IMR-90 (cell line): Measurements from ENCODE around the gene GCNT2. TPM values are rescaled to one million over a fixed set of nuclear protein-coding genes. Genes with fewer than 3 reads are reported as not detected.

Source experiments
- ATAC-seq: fragments of 200-7000 bp; cut with Tn5 transposase; 2 replicates; pipeline ENCODE4 v1.9.1; 2020; ENCODE audit warnings: low read depth, mild to moderate bottlenecking, moderate library complexity
- BruUV-seq: library from RNA; stranded (reverse); fragments of 400-500 nt; replicated peaks from 2 replicates; lab custom pipeline; 2021; lab: Mats Ljungman, UMichigan
- CTCF ChIA-PET: fragments of 300-600 bp; formaldehyde crosslinking; extraction: SDS; loops from one replicate; lab custom pipeline; 2021; ENCODE audit warnings: antibody characterized with exemption; lab: Yijun Ruan, JAX
- POLR2A ChIA-PET: fragments of 300-600 bp; sonication (Branson Sonifier 250); formaldehyde crosslinking; loops from one replicate; lab custom pipeline; 2022; ENCODE audit warnings: antibody characterized with exemption; ENCODE audit not compliant: unreplicated experiment; lab: Charles Lee
- DNase-seq: peaks from one replicate; pipeline ENCODE4 v3.0.0; 2013
- H2AFZ ChIP-seq: replicated peaks from 2 replicates; pipeline ENCODE3; 2013; ENCODE audit warnings: low read length, mild to moderate bottlenecking; ENCODE audit not compliant: poor library complexity
- H2AK5ac ChIP-seq: 2 replicates; pipeline ENCODE4 v1.6.1; 2013; ENCODE audit warnings: low read depth, low read length, inconsistent platforms
- H2AK9ac ChIP-seq: replicated peaks from 2 replicates; pipeline ENCODE3; 2013; ENCODE audit warnings: mild to moderate bottlenecking, low read depth, low read length, moderate library complexity; ENCODE audit not compliant: poor library complexity
- H2BK120ac ChIP-seq: 2 replicates; pipeline ENCODE4 v1.6.1; 2013; ENCODE audit warnings: low read depth, low read length, inconsistent platforms
- H2BK15ac ChIP-seq: 3 replicates; pipeline ENCODE4 v1.6.1; 2013; ENCODE audit warnings: low read depth, low read length, inconsistent platforms
- H2BK20ac ChIP-seq: 2 replicates; pipeline ENCODE4 v1.6.1; 2013; ENCODE audit warnings: low read depth, mild to moderate bottlenecking, inconsistent platforms, low read length, moderate library complexity
- H2BK5ac ChIP-seq: 2 replicates; pipeline ENCODE4 v1.6.1; 2013; ENCODE audit warnings: mild to moderate bottlenecking, low read depth, low read length, inconsistent platforms; ENCODE audit not compliant: poor library complexity, severe bottlenecking
- H3K14ac ChIP-seq: replicated peaks from 2 replicates; pipeline ENCODE4 v1.6.1; 2013; ENCODE audit warnings: low read depth, low read length, inconsistent platforms
- H3K18ac ChIP-seq: 2 replicates; pipeline ENCODE4 v1.6.1; 2013; ENCODE audit warnings: low read depth, low read length, control low read depth
- H3K23ac ChIP-seq: 2 replicates; pipeline ENCODE4 v1.6.1; 2013; ENCODE audit warnings: low read depth, low read length, inconsistent platforms
- H3K27ac ChIP-seq: 2 replicates; pipeline ENCODE4 v1.5.1; 2013; ENCODE audit warnings: mild to moderate bottlenecking, control low read depth, low read length; ENCODE audit not compliant: insufficient read depth
- H3K27me3 ChIP-seq: 2 replicates; pipeline ENCODE4 v1.6.1; 2013; ENCODE audit warnings: low read length; ENCODE audit not compliant: control insufficient read depth, insufficient read depth
- H3K36me3 ChIP-seq: 2 replicates; pipeline ENCODE4 v1.6.1; 2013; ENCODE audit warnings: low read length, mixed read lengths; ENCODE audit not compliant: control insufficient read depth, insufficient read depth
- H3K4ac ChIP-seq: 2 replicates; pipeline ENCODE4 v1.6.1; 2013; ENCODE audit warnings: low read depth, low read length, inconsistent platforms
- H3K4me1 ChIP-seq: 2 replicates; pipeline ENCODE4 v1.6.1; 2013; ENCODE audit warnings: low read length, mixed read lengths; ENCODE audit not compliant: control insufficient read depth, insufficient read depth
- H3K4me2 ChIP-seq: 2 replicates; pipeline ENCODE4 v1.6.1; 2013; ENCODE audit warnings: low read depth, mild to moderate bottlenecking, control low read depth, low read length, moderate library complexity
- H3K4me3 ChIP-seq: 2 replicates; pipeline ENCODE4 v1.5.1; 2013; ENCODE audit warnings: low read depth, mild to moderate bottlenecking, control low read depth, low read length, moderate library complexity; ENCODE audit not compliant: insufficient read depth
- H3K56ac ChIP-seq: 2 replicates; pipeline ENCODE4 v1.6.1; 2013; ENCODE audit warnings: low read length, inconsistent platforms; ENCODE audit not compliant: insufficient read depth; ENCODE audit errors: extremely low read depth
- H3K79me1 ChIP-seq, 2 experiments: 2 replicates each; pipeline ENCODE4 v1.6.1; 2013; ENCODE audit warnings: low read length in 2 of 2, inconsistent platforms in 1 of 2, low read depth in 1 of 2
- H3K9ac ChIP-seq: 2 replicates; pipeline ENCODE4 v1.6.1; 2013; ENCODE audit warnings: low read depth, low read length, control low read depth
- H3K9me1 ChIP-seq: 2 replicates; pipeline ENCODE4 v1.6.1; 2013; ENCODE audit warnings: low read length, inconsistent platforms; ENCODE audit not compliant: insufficient read depth
- H3K9me3 ChIP-seq: 2 replicates; pipeline ENCODE4 v1.6.1; 2013; ENCODE audit warnings: low read length; ENCODE audit not compliant: control insufficient read depth, insufficient read depth
- H4K20me1 ChIP-seq: 2 replicates; pipeline ENCODE4 v1.6.1; 2013; ENCODE audit warnings: low read length, inconsistent platforms; ENCODE audit not compliant: insufficient read depth
- H4K5ac ChIP-seq: 2 replicates; pipeline ENCODE4 v1.6.1; 2013; ENCODE audit warnings: mild to moderate bottlenecking, low read depth, low read length, control low read depth
- H4K8ac ChIP-seq, 2 experiments: 2 replicates each; pipeline ENCODE4 v1.6.1; 2013; ENCODE audit warnings: low read depth in 2 of 2, low read length in 2 of 2, control low read depth in 1 of 2, inconsistent platforms in 1 of 2
- H4K91ac ChIP-seq: 2 replicates; pipeline ENCODE4 v1.6.1; 2013; ENCODE audit warnings: low read depth, low read length, inconsistent platforms; ENCODE audit not compliant: insufficient read depth
- BHLHE40 ChIP-seq: fragments of 150-350 bp; IDR thresholded peaks from 2 replicates; pipeline ENCODE4 v1.6.1; 2016; ENCODE audit warnings: mild to moderate bottlenecking, low read depth, low read length
- CEBPB ChIP-seq: IDR thresholded peaks from 2 replicates; pipeline ENCODE4 v1.6.1; 2012; ENCODE audit warnings: low read depth, low read length, improper control_type of control experiment
- CHD1 ChIP-seq: IDR thresholded peaks from 2 replicates; pipeline ENCODE4 v1.6.1; 2012; ENCODE audit warnings: low read depth, low read length, improper control_type of control experiment
- FOS ChIP-seq: fragments of 150-350 bp; IDR thresholded peaks from 2 replicates; pipeline ENCODE4 v1.6.1; 2016; ENCODE audit warnings: low read depth, low read length
- MAFK ChIP-seq: IDR thresholded peaks from 2 replicates; pipeline ENCODE4 v1.6.1; 2012; ENCODE audit warnings: low read depth, low read length, improper control_type of control experiment
- MAZ ChIP-seq: IDR thresholded peaks from 2 replicates; pipeline ENCODE4 v1.6.1; 2012; ENCODE audit warnings: low read depth, mild to moderate bottlenecking, low read length, improper control_type of control experiment, moderate library complexity, borderline replicate concordance
- MXI1 ChIP-seq: IDR thresholded peaks from 2 replicates; pipeline ENCODE4 v1.6.1; 2012; ENCODE audit warnings: low read depth, mild to moderate bottlenecking, low read length, moderate library complexity, borderline replicate concordance
- NFE2L2 ChIP-seq: fragments of 150-350 bp; IDR thresholded peaks from 2 replicates; pipeline ENCODE4 v1.6.1; 2016; ENCODE audit warnings: low read depth, mild to moderate bottlenecking, low read length
- POLR2A ChIP-seq: IDR thresholded peaks from 2 replicates; pipeline ENCODE4 v1.6.1; 2012; ENCODE audit warnings: mild to moderate bottlenecking, low read depth, low read length
- RAD21 ChIP-seq: IDR thresholded peaks from 2 replicates; pipeline ENCODE4 v1.6.1; 2012; ENCODE audit warnings: low read length, improper control_type of control experiment
- RCOR1 ChIP-seq: IDR thresholded peaks from 2 replicates; pipeline ENCODE4 v1.6.1; 2012; ENCODE audit warnings: mild to moderate bottlenecking, low read length, improper control_type of control experiment; ENCODE audit not compliant: insufficient replicate concordance
- RFX5 ChIP-seq: IDR thresholded peaks from 2 replicates; pipeline ENCODE4 v1.8.0; 2012; ENCODE audit warnings: low read depth, mild to moderate bottlenecking, low read length, moderate library complexity
- SMC3 ChIP-seq: fragments of 150-350 bp; IDR thresholded peaks from 2 replicates; pipeline ENCODE4 v1.6.1; 2016; ENCODE audit warnings: low read depth, mild to moderate bottlenecking, antibody characterized with exemption, low read length, moderate library complexity
- WGBS, 2 experiments: methylation state at CpG; one replicate each; pipeline versions ENCODE4 v1.1.5 to v1.1.7; 2013; ENCODE audit warnings: missing lambda C conversion rate in 2 of 2; ENCODE audit not compliant: insufficient read length in 1 of 2; ENCODE audit errors: extremely low coverage in 2 of 2; 5-methylcytosine and 5-hydroxymethylcytosine counted together
- dilution Hi-C: fragments of 300-500 bp; cut with HindIII; formaldehyde crosslinking; loops from one replicate; pipeline ENCODE4 v1.14.3; 2018; ENCODE audit warnings: low sequenced_read_pairs; ENCODE audit not compliant: unreplicated experiment
- in situ Hi-C: fragments of 300-500 bp; cut with MboI; formaldehyde crosslinking; loops from 3 replicates; pipeline ENCODE4 v1.14.3; 2019; ENCODE audit warnings: low sequenced_read_pairs, inconsistent platforms, mixed read lengths
- intact Hi-C: fragments of 100-400 bp; cut with micrococcal nuclease; formaldehyde crosslinking; loops from 2 replicates; pipeline ENCODE4 v1.10.0; 2022
- polyA plus RNA-seq, 3 experiments: library from polyadenylated mRNA; depleted of rRNA; stranded (reverse); fragments of >200 nt; gene quantifications; 2 replicates each; pipeline ENCODE4 v1.2.3, GENCODE V29; 2012; ENCODE audit warnings: low replicate concordance in 1 of 3
- total RNA-seq: library from RNA; depleted of rRNA; stranded (reverse); fragments of >200 nt; gene quantifications from 2 replicates; pipeline ENCODE4 v1.2.3, GENCODE V29; 2012
- TF ChIP-seq, protein P1 (sequence below): fragments of 150-350 bp; IDR thresholded peaks from 2 replicates; pipeline ENCODE4 v1.6.1; 2017; ENCODE audit warnings: mild to moderate bottlenecking, antibody characterized with exemption, low read length, low read depth
- TF ChIP-seq, protein P2 (sequence below): fragments of 150-350 bp; IDR thresholded peaks from 2 replicates; pipeline ENCODE4 v1.6.1; 2016; ENCODE audit warnings: low read depth, mild to moderate bottlenecking, low read length, moderate library complexity, borderline replicate concordance
- TF ChIP-seq, protein P3 (sequence below): conservative IDR thresholded peaks from 2 replicates; pipeline ENCODE4 v1.5.1; 2012; ENCODE audit warnings: mild to moderate bottlenecking, low read depth, low read length, improper control_type of control experiment

The GCNT2 gene
- total and polyA plus RNA-seq, 2 of the 4 experiments (the other 2 are of a cell fraction) = 0.34 to 0.90 TPM

DNA sequence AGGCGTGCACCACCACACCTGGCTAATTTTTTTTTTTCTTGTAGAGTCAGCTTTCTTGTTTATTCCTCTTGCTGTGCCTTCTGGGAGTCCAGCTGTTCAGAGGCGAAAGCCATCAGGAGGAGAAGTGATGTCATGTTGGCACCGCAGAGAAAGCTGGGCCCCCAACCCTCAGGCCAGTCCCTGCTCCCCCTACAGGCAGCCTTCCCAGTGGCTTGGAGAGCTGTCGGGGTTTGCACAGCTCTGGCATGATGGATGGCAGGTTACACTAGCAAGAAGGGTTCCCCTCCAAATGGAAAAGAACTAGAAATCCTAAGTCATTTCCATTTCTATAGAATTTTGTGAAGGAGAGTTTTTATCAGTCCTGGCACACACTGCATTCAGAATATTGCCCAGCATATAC lies 100.7 kb downstream of the GCNT2 start:
- Histone ChIP-seq H3K9me3 (0 out of 2 replicates have a peak, but pooled peaks cover 2% of the 10 kb centered on the region), H3K9me1 (no peaks in the 10 kb centered on the region), H2BK120ac (no peak overlapping the region), H4K91ac (no peak overlapping the region), H3K56ac (no peak overlapping the region), H3K4me1 (no peaks in the 10 kb centered on the region), H3K14ac (no peak overlapping the region), H3K4me3 (no peak overlapping the region), H3K27ac (no peak overlapping the region), H3K18ac (no peak overlapping the region), H3K23ac (no peak overlapping the region), H2BK15ac (no peak overlapping the region), H3K36me3 (no peaks in the 10 kb centered on the region), H3K4ac (no peak overlapping the region), H3K4me2 (no peak overlapping the region), H2AK9ac (no peak overlapping the region), H3K9ac (no peak overlapping the region), H4K20me1 (no peaks in the 10 kb centered on the region), H2AK5ac (no peak overlapping the region), H3K79me1 (no peaks in the 10 kb centered on the region), H2BK5ac (no peak overlapping the region), H4K8ac (no peak overlapping the region), H2BK20ac (no peak overlapping the region), H4K5ac (no peak overlapping the region), H2AFZ (no peak overlapping the region), H3K27me3 (no peaks in the 10 kb centered on the region)
- CTCF ChIA-PET = no interaction called here
- no peak for ATAC-seq
- intact Hi-C loops = no loop called here
- no TSS peak for BruUV-seq
- in situ Hi-C loops = no loop called here
- POLR2A ChIA-PET = no interaction called here
- DNase-seq = no peak
- TF ChIP-seq MAZ (no peak), MAFK (no peak), NFE2L2 (no peak), CEBPB (no peak), CHD1 (no peak), RFX5 (no peak), RAD21 (no peak), BHLHE40 (no peak), MXI1 (no peak), SMC3 (no peak), RCOR1 (no peak), FOS (no peak), POLR2A (no peak)
- TF ChIP-seq, protein P1, sequence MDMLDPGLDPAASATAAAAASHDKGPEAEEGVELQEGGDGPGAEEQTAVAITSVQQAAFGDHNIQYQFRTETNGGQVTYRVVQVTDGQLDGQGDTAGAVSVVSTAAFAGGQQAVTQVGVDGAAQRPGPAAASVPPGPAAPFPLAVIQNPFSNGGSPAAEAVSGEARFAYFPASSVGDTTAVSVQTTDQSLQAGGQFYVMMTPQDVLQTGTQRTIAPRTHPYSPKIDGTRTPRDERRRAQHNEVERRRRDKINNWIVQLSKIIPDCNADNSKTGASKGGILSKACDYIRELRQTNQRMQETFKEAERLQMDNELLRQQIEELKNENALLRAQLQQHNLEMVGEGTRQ = no peak
- TF ChIP-seq, protein P2, sequence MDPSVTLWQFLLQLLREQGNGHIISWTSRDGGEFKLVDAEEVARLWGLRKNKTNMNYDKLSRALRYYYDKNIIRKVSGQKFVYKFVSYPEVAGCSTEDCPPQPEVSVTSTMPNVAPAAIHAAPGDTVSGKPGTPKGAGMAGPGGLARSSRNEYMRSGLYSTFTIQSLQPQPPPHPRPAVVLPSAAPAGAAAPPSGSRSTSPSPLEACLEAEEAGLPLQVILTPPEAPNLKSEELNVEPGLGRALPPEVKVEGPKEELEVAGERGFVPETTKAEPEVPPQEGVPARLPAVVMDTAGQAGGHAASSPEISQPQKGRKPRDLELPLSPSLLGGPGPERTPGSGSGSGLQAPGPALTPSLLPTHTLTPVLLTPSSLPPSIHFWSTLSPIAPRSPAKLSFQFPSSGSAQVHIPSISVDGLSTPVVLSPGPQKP = no peak
- TF ChIP-seq, protein P3, sequence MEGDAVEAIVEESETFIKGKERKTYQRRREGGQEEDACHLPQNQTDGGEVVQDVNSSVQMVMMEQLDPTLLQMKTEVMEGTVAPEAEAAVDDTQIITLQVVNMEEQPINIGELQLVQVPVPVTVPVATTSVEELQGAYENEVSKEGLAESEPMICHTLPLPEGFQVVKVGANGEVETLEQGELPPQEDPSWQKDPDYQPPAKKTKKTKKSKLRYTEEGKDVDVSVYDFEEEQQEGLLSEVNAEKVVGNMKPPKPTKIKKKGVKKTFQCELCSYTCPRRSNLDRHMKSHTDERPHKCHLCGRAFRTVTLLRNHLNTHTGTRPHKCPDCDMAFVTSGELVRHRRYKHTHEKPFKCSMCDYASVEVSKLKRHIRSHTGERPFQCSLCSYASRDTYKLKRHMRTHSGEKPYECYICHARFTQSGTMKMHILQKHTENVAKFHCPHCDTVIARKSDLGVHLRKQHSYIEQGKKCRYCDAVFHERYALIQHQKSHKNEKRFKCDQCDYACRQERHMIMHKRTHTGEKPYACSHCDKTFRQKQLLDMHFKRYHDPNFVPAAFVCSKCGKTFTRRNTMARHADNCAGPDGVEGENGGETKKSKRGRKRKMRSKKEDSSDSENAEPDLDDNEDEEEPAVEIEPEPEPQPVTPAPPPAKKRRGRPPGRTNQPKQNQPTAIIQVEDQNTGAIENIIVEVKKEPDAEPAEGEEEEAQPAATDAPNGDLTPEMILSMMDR = no peak
- dilution Hi-C loops = no loop called here
- WGBS, 2 experiments = 100% methylated on average over 1 of the region's 4 CpGs; no CpG with 5 or more reads in 1 of the 2 experiments
